ENCODE data around the gene PLA2G3. TPM values are rescaled to one million over a fixed set of nuclear protein-coding genes. Genes with fewer than 3 reads are reported as not detected.
A peak's percentile ranks its signal among the peaks of the same experiment; 100 is the strongest.

Gene PLA2G3
- polyA plus RNA-seq, 1 donor (not counting 4 experiments of a cell fraction or from before 2014, with no cell fraction given) = 0.38 TPM

GRCh38 chr22:31150615-31151014 lies 10.3 kb upstream of the PLA2G3 start:
- no peak for FAIRE-seq
- Histone ChIP-seq H3K4me1 (ENCODE audit: control insufficient read depth, extremely low read depth, insufficient read depth, low read length) (peaks cover 7% of the 10 kb centered on the region), H3K27me3 (ENCODE audit: control insufficient read depth, extremely low read depth, insufficient read depth, low read length) (no peaks in the 10 kb centered on the region), H3K9me3 (ENCODE audit: control insufficient read depth, low read depth, low read length) (no peaks in the 10 kb centered on the region), H4K20me1 (ENCODE audit: control insufficient read depth, extremely low read depth, insufficient read depth, low read length) (no peaks in the 10 kb centered on the region), H3K79me2 (ENCODE audit: control insufficient read depth, insufficient read depth, low read length) (no peaks in the 10 kb centered on the region), H2AFZ (ENCODE audit: control insufficient read depth, low read length) (no peak overlapping the region), H3K4me2 (ENCODE audit: control insufficient read depth, extremely low read depth, insufficient read depth, low read depth, low read length) (no peak overlapping the region), H3K4me3 (ENCODE audit: control insufficient read depth in 2 of 3, extremely low read depth in 1 of 3, insufficient read depth in 2 of 3, low read depth in 1 of 3, low read length in 3 of 3) (no peak overlapping the region), H3K9me1 (ENCODE audit: control insufficient read depth, extremely low read depth, insufficient read depth, low read length) (no peaks in the 10 kb centered on the region), H3K27ac (ENCODE audit: control insufficient read depth, insufficient read depth, low read length) (no peak overlapping the region), H3K36me3 (ENCODE audit: control insufficient read depth in 2 of 2, extremely low read depth in 1 of 2, insufficient read depth in 2 of 2, low read length in 2 of 2) (no peaks in the 10 kb centered on the region), H3K9ac (ENCODE audit: control insufficient read depth, extremely low read depth, insufficient read depth, low read length) (no peak overlapping the region)
- no peak for DNase-seq (ENCODE audit: low read depth, low spot score)
- dilution Hi-C loops (cut with MboI; ENCODE audit: extremely low pct_ligation_motif_present, low sequenced_read_pairs) = no loop called here
- TF ChIP-seq CTCF (optimal IDR thresholded peaks at IDR 0.05 in 1 of 3, IDR thresholded peaks at IDR 0.05 in 1 of 3, conservative IDR thresholded peaks at IDR 0.05 in 1 of 3; ENCODE audit: extremely low read depth in 1 of 3, insufficient read depth in 2 of 3, low read length in 3 of 3) = peak; percentile 12 to 44 (median 13)
- TF ChIP-seq EZH2 (IDR thresholded peaks at IDR 0.05; ENCODE audit: low read length) = no peak

GRCh38 chr22:31148953-31149627 lies 8.8 kb upstream of the PLA2G3 start:
- dilution Hi-C loops (cut with MboI; ENCODE audit: extremely low pct_ligation_motif_present, low sequenced_read_pairs) = no loop called here
- no peaks in the 10 kb centered on the region for H4K20me1 ChIP-seq (ENCODE audit: control insufficient read depth, extremely low read depth, insufficient read depth, low read length)
- TF ChIP-seq CTCF (optimal IDR thresholded peaks at IDR 0.05 in 1 of 3, IDR thresholded peaks at IDR 0.05 in 1 of 3, conservative IDR thresholded peaks at IDR 0.05 in 1 of 3; ENCODE audit: extremely low read depth in 1 of 3, insufficient read depth in 2 of 3, low read length in 3 of 3) = peak; percentile 96 to 100 (median 99)
- no peak for TF ChIP-seq EZH2 (IDR thresholded peaks at IDR 0.05; ENCODE audit: low read length)
- H3K36me3 ChIP-seq (ENCODE audit: control insufficient read depth in 2 of 2, extremely low read depth in 1 of 2, insufficient read depth in 2 of 2, low read length in 2 of 2) = no peaks in the 10 kb centered on the region
- no peaks in the 10 kb centered on the region for H3K9me1 ChIP-seq (ENCODE audit: control insufficient read depth, extremely low read depth, insufficient read depth, low read length)
- peak overlapping the region; percentile 71 for H2AFZ ChIP-seq (ENCODE audit: control insufficient read depth, low read length)
- FAIRE-seq = peak; percentile 98
- H3K9ac ChIP-seq (ENCODE audit: control insufficient read depth, extremely low read depth, insufficient read depth, low read length) = no peak overlapping the region
- no peaks in the 10 kb centered on the region for H3K27me3 ChIP-seq (ENCODE audit: control insufficient read depth, extremely low read depth, insufficient read depth, low read length)
- peaks cover 4% of the 10 kb centered on the region for H3K4me1 ChIP-seq (ENCODE audit: control insufficient read depth, extremely low read depth, insufficient read depth, low read length)
- H3K4me2 ChIP-seq (ENCODE audit: control insufficient read depth, extremely low read depth, insufficient read depth, low read depth, low read length) = no peak overlapping the region
- no peak overlapping the region for H3K4me3 ChIP-seq (ENCODE audit: control insufficient read depth in 2 of 3, extremely low read depth in 1 of 3, insufficient read depth in 2 of 3, low read depth in 1 of 3, low read length in 3 of 3)
- no peak overlapping the region for H3K27ac ChIP-seq (ENCODE audit: control insufficient read depth, insufficient read depth, low read length)
- no peaks in the 10 kb centered on the region for H3K9me3 ChIP-seq (ENCODE audit: control insufficient read depth, low read depth, low read length)
- no peak for DNase-seq (ENCODE audit: low read depth, low spot score)
- H3K79me2 ChIP-seq (ENCODE audit: control insufficient read depth, insufficient read depth, low read length) = no peaks in the 10 kb centered on the region
